Raji (cell line): ENCODE measurements around the gene CD33.

Source experiments
- POLR2A ChIP-seq: IDR thresholded peaks from 2 replicates; pipeline ENCODE4 v1.6.1; 2011; ENCODE audit warnings: low read depth, low read length, control low read depth; ENCODE audit not compliant: insufficient read depth

CD33 gene

DNA sequence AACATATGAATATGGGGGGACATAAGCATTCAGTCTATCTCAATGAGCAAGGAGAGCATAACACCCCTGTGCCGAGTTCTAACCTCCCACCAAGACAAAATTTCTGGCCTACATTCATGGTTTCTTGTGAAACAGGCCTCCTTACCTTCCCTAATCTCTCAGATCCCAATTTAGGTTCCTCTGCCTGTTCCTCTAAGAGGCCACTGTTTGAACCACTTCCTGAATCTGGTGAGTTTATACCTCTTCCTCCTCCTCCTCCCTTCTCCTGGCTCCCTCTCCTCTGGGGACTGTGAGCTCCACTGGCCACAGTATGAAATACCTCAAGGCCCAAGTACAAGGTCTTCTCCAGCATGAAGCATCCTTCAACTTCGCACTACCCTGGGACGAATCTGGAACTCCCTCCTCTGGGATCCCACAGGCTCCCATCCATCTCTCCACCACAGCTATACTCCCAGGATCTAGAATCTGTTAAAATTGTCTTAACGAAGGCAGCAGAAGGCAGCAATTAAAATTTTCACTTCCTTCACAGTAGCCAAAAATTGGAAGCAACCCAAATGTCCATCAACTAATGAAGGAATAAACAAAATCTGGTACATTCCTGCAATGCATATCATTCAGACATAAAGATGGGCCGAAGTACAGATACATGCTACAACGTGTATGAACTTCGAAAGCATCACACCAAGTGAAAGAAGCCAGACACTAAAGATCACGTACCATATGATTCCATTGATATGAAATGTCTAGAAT, 18.2 kb downstream of the CD33 start:
- no peak for TF ChIP-seq POLR2A

DNA sequence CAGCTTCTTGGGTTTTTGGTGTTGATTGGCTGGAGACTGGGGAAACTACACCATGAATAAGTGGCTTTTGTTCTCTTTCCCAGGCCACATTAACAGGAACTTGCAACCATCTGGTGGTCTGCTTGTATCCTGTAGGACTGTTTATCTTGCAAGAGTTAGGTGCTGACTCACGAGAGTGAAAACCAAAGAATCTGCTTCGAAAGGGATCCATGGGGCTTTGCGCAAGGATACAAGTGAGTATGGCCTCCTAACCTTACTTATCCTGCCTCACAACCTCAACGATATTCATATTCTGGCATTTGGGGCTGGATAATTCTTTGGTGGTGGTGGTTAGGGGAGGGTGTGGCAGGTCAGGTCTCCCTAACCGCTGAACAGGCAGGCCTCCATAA, 21.3 kb downstream of the CD33 start:
- TF ChIP-seq POLR2A = no peak

DNA sequence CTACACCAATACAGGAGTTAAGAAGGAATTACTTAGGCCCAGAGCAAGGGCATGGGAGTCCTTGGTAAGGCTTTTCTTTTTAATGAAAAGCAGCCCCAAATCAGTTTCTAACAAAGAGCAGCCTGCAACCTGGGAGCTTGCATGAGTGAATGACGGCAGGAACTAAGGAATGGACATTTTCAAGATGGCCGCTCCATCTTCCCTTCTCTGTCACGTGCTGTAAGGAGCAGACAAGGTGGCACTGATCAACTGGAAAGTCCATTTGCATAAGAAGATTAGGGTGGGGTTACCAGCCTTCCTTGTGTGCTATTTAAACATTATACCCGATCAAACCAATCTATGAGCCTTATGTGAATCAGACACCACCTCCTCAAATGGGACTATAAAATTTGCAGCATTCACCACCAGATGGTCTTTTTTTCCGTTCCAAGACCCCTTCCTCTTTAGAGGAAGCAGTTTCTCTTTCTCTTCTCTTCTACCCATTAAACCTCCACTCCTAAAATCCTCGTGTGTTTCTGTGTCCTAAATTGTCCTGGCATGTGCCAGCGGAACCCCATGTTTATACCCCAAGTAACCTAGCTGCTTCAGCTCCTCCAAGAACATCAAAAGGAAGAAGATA, 23.2 kb downstream of the CD33 start:
- no peak for TF ChIP-seq POLR2A

DNA sequence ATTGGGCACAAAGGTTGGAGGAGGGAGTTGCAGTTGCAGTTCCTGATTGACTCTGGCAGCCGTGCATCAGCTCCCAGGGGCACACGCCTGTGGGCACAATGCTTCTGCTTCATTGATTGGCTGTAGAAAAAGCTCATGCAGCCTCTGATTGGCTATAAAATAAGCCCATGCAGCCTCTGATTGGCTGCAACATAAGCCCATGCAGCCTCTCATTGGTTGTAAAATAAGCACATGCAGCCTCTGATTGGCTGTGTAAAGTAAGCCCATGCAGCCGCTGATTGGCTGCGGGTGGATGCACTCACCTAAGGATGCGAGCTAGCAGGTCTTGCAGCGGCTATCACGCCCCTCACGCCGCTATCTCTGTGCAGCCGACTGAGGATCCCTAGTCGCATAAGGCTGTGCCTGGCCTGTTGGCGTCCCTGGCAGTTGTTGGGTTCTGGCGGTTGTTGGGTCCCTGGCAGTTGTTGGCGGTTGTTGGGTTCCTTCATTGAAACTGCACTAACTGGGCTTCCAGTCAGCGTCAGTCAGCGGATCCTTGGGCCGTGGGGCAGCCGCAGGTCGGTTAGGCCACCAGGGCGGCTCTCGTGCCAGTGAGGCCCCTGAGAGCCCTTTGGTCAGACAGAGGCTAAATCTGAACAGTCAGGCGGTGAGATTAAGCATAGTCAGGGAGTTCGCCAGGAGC, 26.0 kb downstream of the CD33 start, which contains the start of gene SIGLECL1:
SIGLECL1 (plus strand) TSS at position 295 of the 682 bp plus-strand sequence. CDS start 12,993 bp downstream, outside the sequence.
- no peak for TF ChIP-seq POLR2A

DNA sequence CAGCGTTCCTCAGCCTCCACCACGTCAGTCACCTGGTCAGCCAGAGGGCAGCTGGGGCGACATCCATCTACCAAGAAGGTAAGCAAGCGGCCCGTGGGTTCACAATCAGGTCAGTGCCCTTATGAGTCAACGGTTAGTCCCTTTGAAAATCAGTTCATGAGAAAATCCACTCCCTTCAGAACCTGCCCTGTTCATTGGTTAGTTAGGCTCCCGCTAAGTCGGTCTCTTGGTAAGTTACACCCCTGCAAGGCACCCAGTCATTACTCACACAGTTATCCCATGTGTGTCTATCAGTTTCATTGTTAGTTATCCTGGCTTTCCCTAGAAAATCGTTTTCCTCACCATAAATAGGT, 26.6 kb downstream of the CD33 start:
- TF ChIP-seq POLR2A = no peak

DNA sequence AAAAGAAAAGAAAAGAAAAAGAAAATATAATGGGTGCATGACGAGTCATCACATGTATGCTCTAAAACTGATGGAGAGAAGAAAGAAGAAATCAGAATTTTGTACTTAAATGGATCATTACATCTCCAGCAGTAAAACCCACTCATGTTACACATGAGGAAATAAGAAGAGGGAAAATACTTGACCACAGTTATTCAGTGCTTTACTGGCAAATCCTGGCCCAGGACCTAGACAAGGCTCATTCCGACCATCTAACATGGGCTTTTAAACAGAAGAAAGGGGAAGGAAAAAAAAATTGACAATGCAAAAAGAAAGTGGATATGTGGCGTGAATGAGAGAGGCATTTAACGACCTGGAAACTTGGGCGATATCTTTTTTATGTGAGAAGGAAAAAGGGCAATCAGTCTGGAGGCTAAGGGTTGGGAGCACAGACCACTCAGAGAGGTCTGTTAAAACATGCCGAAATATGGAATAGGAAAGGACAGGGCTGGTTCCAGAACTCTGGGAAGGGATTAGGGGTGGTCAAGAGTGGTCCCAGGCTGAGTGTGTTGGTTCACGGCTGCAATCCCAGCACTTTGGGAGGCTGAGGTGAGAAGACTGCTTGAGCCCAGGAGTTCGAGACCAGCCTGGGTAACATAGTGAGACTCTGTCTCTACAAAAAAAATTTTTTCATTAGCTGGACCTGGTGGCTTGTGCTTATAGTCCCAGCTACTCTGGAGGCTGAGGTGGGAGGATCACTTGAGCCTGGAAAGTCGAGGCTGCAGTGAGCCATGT, 27.6 kb downstream of the CD33 start:
- no peak for TF ChIP-seq POLR2A

DNA sequence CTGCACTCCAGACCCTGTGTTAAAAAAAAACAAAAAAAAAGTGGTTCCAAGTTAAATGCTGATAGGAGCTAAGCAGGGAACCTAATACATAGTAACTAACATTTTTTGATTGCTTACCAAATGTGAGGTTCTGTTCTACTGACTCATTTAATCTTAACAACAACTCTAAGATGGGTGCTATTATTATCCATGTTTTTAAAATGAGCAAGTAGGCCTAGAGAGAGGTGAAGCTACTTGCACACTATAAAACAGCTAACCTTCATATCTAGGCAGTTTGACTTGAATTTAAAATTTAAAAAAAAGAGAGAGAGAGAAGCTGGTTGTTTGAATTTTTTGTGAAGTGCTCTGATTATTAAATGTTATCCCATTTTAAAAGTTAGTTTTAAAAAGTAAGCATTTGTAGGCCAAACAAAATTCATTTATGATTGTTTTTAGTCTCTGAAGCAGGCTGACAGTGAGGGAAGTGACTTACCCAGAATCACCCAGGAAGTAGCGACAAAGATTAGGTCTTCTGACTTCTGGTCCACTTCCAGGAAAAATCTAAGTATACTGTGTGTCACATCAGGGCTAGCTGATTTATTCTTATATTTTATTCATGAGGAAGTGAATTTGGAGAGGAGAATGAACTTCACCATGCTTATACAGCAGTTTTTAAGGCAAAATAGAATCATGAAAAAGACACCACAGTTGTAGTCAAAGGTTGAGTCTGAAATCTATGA, 28.4 kb downstream of the CD33 start:
- TF ChIP-seq POLR2A = no peak

DNA sequence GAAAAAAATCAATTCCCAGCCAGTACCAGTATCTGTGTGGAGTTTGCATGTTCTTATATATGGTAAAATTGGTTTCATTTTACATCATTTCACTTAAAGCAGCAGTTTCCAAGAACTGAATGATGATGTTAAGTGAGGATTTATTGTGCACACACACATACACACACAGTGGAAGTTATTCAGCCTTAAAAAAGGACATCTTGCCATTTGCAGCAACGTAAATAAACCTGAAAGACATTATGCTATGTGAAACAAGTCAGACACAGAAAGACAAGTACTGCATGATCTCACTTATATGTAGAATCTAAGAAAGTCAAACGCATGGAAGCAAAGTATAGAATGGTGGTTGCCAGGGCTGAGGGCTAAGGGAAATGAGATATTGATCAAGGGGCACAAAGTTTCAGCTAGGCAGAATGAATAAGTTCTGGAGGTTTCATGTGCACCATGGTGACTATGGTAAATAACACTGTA, 31.3 kb downstream of the CD33 start:
- TF ChIP-seq POLR2A = no peak

DNA sequence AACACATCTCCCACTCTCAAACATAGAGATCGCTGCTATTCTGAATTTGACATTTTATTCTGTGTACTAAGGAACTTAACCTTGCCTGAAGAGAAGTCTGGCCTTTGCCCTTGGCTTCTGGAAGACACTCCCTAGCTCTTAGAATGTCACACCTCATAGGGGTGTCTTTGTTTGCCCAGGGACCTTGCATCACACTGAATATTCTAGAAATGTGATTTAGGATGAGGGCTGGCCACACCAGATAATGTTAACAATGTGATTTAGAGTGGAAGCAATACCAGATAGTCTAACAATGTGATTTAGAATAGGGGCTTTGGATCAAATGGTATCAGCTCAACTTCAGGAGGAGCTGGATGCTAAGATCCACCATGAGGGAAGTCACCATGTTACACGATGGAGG, 32.6 kb downstream of the CD33 start:
- no peak for TF ChIP-seq POLR2A

DNA sequence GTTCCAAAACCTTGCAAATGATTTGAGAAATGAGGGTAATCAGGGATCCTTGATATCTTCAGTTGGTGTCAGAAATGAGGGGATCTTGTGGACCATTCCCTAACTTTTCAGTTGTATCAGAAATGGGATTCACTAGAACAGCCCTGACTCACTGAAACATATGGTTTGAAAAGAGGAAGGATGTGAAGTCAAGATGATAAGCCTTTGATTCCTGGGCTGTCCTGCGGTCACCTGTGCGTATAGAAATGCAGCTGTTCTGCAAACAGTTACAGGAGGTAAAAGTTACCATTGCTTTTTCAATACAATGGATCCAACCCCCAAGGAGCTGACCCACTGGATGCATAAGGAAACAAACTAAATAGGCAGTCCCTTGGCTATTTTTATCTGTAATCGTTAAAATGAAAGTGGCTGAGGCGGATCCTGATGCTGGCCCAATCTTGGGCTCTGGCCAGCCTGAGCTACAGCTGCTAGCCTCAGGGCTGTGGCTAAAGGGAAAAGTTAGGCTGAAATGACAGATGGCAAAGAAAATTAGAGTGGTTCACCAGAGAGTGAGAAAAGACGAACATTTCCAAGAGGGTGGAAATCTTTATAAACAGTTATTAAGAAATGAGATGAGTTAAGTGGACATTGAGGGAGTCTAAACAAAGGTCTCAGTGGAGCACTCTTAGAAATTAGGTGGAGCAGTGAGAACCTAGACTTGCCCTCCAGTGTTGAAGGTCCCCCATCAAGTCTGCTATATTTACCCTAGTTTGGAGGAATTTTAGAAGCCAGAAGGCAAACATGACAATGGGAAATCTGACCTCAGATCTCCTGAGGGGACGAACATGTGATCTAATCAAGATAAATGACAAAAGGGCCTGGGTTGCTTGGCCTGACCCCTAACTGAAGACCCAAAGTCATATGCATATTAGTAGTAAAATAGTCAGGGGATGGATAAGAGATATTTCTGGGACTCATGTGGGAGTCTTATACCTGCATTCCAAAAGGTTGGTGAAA, 33.6 kb downstream of the CD33 start:
- no peak for TF ChIP-seq POLR2A

DNA sequence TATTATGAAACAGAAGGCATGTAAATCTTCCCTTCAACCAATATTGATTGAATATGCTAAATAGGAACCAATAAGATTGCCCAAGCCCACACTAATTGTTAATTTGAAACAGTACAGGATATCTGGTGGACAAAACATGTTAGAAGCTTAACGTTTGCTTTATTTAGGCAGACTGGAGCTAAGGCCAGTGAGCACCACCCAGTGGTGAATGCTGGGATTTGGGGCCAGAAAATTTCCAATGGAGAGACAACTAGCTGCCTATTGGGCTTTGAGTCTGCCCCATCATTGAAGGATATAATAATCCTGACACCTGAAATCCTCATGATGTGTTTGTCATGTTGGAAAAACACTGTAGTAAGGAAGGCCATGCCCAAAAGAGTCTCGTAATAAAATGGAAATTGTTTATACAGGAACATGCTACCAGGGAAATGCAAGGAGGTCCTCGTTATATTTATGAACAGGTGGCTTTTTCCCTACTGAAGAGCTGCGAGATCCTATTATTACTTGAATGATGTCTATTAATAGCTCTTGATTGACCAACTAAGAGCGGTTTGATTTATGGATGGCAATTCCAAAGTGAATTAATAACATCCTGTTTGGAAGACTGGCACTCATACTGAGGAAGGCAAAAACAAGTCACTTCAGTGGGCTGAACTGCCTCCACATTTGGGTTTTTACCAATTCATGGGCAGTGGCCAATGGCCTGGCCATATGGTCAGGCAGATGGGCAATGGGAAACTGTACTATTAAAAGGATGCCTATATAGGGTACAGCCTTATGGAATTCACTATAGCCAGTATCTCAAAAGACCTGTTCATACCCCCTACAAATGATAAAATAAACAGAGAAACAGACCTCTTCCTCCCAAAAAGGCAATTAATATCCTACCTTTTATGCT, 34.7 kb downstream of the CD33 start:
- no peak for TF ChIP-seq POLR2A

DNA sequence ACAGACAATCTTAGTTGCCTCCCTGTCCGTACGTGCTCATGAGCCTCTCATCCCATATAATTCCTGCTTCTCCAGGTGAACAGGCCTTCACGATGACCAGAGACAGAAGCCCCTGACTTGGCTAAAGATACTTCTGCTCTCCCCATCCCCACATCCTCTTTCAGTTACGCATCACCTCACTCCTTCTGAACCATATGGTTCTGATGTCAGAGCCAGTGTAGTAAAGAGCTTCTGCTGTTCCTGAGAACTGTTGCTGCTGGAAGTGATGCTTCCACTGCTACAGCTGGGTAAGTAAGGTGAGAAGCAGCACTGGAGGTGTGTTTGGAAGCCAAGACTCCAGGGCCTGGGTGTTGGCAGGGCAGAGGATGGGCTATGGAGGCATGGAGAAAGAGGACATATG, 38.9 kb downstream of the CD33 start:
- no peak for TF ChIP-seq POLR2A

DNA sequence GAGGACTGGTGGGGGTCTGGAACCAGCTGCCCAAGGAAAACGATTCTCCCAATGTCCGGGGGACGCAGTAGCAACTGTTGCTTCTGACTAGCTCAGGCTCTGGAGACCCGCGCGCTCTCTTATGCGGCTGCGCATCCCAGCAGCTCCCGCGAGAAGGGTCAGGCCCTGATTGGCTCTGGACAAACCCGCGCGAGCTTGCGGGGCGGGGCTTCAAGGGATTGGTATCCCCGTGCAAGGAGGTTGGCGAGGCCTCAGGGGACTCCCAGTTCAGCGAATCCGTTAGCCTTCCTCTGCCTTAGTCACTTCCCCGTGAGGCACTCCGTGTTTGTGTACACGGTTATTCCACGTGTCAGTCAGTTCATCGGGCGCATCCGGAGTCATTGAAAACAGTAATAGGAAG, 46.2 kb downstream of the CD33 start:
- TF ChIP-seq POLR2A = no peak
